Measurements from ENCODE around the gene NMNAT2.

The NMNAT2 gene

GRCh38 chr1:183308719-183309118 is 109.5 kb downstream of the NMNAT2 start:
- DNase-seq = no peak

DNA sequence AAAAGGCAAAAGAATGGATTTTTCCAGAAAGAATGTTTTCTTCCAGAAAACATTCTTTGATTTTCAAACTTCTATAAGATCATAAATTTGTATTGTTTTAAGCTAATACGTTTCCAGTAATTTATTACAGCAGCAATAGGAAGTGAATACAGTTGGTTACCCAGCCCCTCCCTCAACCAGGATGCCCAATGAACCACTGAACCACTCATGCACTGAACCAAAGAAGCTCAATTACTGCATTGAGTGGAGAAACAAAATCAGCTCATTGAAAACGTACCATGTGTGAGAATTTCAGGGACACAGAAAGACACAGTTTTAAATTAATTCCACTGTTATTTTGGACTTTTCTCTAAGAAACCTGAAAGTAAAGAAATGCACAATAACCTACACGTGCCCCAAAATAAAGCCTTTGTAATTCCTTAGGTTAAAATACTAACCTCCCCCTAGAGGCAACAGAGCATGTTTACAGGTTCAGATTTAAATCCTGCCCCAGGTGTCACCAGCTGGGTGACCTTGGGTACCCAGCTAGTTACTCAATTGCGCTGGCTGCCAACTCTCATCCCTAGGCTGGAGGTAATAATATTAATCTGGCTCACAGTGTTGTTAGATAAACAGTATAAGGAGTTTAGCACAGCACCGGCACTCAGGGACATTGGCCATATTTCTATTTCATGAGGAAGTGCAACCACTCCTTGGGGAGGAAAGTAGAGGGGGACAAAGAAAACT is 111.7 kb downstream of the NMNAT2 start:
- DNase-seq = no peak

GRCh38 chr1:183304440-183305107 is 113.6 kb downstream of the NMNAT2 start:
- no peak for DNase-seq

GRCh38 chr1:183303901-183304300 is 114.3 kb downstream of the NMNAT2 start:
- no peak for DNase-seq

DNA sequence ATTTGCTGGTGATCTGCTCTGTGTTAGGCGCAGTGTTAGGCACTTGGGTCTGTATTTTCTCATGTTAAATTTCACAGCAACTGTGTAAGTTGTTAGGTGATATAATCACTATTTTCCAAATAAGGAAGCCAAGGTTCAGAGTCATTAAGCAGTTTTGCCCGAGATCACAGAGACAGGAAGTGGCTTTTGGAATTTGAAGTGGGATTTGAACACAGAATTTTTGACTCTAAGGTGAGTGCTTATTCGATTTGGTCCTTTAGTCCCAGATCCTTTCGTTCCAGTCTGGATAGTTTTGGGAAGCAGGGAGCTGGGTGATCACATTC is 114.9 kb downstream of the NMNAT2 start:
- DNase-seq = no peak

GRCh38 chr1:183302452-183303322 is 115.5 kb downstream of the NMNAT2 start:
- no peak for DNase-seq

DNA sequence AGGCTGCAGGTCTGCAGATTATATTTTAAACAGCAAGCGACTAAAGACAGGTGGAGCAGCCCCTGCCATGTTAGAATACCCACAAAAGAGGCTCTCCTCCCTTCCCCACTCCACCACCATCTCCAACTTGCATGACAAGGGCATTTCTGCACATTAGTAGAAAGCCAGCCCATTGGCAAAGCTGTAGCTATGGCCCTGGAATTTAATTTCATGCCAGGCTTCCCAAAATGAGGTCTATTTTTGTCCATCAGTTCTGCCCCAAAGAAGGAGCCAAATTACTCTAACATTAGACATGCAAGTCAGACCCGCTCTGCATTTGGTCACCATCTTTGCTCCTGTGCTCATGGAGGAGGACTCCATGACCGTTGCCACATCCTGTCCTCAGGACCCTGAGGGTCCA is 116.9 kb downstream of the NMNAT2 start:
- DNase-seq = no peak

DNA sequence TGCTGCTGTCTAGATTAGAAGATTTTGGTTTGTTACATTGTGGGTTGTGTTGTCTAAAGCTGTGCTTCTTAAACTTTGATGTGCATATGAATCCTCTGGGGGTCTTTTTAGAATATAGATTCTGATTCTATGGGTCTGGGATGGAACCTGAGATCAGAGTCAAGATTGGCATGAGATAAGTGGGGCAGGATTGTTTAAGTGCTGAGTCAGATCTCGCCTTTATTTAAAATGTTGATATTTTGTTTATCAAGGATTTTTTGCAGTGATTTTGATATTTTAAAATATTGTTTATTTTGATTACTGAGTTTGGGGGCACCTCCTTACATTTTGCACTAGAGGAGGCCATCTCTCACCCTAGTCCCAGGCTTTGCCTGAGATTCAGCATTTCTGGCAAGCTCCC is 117.4 kb downstream of the NMNAT2 start:
- no peak for DNase-seq

- no peak for DNase-seq
These were observed 117.8 kb downstream of the NMNAT2 start for GRCh38 chr1:183300395-183300794.

DNA sequence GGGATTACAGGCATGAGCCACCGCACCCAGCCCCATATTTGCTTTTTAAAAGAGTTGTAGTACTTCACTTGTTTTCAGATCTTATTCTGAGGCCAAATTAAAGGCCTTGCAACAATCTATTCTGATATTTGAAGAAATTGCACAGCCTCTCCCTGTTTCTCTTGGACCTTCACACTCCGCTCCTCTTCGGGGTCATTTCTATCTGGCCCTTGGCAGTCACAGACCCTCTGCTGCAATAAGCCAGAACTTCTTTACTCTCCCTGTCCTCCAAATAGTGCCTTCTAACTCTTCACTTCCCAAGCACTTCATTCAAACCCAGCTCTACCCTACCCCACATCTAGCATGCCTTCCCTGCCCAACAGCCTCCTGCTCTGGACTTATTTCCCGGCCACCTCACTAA is 121.4 kb downstream of the NMNAT2 start:
- DNase-seq = no peak

GRCh38 chr1:183295521-183295920 is 122.7 kb downstream of the NMNAT2 start:
- DNase-seq = no peak

GRCh38 chr1:183293876-183294275 is 124.3 kb downstream of the NMNAT2 start:
- no peak for DNase-seq

GRCh38 chr1:183293241-183293640 is 124.9 kb downstream of the NMNAT2 start:
- no peak for DNase-seq

DNA sequence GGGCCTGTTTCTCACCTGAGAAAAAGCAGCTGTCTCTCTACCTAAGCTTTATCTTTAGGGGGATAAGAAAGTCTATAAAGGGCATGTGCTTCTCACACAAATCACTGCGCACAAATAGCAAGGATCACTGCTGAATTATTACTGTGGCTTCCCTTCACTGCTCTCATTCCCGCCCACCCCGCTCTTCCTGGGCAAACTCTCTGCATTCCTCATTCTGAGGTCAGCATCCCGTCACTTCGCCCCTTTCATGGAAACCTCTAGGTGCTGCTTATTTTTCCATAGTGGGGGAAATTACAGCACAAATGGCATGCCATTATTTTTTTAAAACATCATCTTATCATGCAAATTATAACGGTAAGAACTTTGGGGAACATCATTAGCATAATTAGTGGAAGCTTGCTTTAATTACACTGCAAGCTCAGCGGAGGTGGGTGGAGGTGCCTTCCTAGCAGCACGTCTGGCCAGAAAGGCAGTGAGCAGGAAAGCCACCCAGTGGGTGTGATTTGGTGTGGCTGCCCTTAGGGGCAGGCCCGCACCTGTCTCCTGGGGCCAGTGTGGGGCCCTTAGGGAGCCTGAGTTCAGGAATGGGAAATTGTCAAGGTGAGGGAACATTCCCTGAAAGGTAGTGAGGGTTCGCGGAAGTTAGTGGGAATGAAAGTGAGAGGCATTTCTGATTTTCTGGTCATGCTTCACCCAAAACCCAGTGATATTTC is 126.2 kb downstream of the NMNAT2 start:
- no peak for DNase-seq

DNA sequence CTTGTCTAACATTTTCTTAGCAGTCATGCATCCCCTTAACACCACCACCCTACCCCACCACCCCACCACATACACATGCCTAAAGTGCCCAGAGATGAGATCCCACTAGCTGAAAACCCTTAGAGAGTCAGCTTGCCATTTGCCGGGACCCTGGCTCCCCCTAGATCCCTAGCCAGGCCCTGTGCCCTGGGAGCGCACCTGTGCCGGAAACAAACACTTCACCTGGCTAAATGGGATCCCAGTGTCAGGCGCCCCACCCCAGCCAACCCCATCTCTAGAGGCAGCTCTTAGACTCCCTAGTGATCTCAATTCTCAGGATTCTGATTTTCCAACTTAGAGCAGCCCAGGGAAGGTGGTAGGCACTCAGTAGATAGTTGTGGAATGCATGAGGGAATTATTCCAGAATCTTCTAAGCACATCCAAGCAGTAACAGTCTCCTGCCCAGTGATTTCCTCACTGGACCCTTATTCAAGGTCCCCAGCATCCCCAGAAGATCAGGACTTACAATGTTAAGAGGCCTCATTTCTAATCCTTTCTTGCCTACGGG is 126.9 kb downstream of the NMNAT2 start:
- no peak for DNase-seq

DNA sequence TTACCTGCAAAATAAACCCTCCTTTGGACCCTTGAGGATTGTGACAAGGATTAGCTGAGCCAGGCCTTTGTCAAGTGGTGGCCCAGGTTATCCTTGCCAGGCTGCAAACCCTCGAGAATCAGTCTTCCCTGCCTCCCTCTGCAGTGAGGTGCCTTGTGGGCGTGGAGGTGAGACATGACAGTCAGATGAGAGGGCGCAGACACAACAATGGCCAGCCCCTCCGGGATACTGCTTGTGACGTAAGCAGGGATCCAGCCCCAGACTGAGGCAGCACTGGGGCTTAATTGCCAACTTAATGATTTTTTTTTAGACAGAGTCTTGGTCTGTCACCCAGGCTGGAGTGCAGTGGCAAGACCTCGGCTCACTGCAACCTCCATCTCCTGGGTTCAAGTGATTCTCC is 127.6 kb downstream of the NMNAT2 start:
- no peak for DNase-seq

- no peak for DNase-seq
These were observed 129.1 kb downstream of the NMNAT2 start for GRCh38 chr1:183289051-183289496.

GRCh38 chr1:183288583-183288982 is 129.6 kb downstream of the NMNAT2 start:
- DNase-seq = no peak

GRCh38 chr1:183287191-183287675 is 130.9 kb downstream of the NMNAT2 start:
- no peak for DNase-seq

DNA sequence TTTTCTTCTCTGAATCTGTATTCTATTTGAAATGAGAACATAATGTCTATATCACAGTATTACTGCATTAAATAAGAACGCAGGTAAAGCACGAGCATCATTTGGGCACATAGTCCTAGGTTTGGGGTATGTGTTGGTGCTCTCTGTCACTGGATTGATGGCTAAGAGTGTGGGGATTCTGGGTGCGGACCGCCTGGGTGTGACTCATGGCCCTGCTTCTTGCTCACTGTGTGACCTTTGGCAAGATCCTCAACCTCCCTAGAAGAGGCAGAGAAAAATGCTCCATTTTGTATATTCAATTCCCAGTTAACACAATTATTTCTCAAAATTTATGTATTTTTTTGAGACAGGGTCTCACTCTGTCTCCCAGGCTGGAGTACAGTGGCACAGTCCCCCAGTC is 132.4 kb downstream of the NMNAT2 start:
- no peak for DNase-seq

DNA sequence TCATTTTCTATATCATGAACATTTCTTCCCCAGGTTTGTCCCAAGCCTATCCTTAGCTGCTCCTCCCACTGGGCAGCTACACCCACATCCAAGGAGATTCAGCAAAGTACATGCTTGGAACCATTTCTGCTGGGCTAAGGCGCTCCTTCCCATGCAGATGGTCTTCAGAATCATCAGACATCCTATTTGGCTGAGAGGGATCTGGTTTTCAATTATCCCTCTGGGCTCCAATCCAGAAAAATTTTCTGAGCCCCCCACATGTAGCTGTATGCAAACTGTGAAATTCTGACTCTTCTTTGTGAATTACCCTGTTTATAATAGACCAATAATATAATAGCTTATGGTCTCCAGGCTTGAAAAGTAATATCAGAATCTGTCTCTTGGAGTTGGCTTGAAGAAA is 132.9 kb downstream of the NMNAT2 start:
- DNase-seq = no peak

DNA sequence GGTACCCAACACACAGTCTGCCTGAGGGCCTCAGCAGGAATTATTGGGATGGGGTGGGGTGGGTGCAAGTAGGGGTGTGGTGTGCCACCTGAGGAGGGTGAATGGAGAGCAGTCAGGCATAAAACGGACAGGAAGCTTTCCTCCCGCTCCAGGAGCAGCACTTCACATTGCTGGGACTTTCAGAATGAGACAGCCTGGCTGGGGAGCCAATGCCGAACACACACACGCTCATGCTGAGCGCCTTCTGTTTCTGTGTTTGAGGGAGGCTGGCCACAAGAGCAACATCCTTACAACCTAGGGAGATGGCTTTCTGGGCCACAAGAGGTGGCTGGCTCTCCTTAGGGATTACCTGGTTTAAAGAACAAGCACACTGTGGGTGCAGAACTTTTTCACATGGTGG is 134.1 kb downstream of the NMNAT2 start:
- no peak for DNase-seq

DNA sequence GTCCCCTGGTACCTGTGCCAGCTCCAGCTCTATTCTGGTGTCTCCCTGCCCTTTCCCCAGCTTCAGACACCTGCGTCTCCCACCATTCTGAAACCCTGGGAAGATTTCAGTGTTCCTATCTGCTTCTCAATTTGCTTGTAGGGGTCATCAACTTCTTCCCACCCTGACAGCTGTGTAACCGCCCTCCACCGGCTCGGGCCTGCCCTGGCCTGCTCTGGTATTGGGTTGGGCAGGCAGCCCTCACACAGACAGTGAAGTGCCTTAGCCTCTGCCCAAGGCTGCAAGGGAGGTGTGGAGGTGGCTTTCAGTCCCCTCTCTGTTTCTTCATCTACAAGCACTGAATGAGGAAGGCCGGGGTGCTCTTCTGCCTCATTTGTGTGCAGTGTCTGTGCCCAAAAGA is 134.9 kb downstream of the NMNAT2 start:
- no peak for DNase-seq
